RKO (cell line): Measurements from ENCODE around the gene SIAE.
A peak's percentile ranks its signal among the peaks of the same experiment; 100 is the strongest.
"Not testable (repeated sequence)": the region's sequence is repeated elsewhere in the genome, so short reads cannot be mapped to it uniquely, and the experiment has no call there.

Experiments used
- DNase-seq: peaks from one replicate; pipeline ENCODE4 v3.0.0-alpha.2; 2016; ENCODE audit warnings: low spot score

The SIAE gene

GRCh38 chr11:124622531-124623451 lies 50.7 kb downstream of the SIAE start, which contains the start of gene TBRG1:
TSS of gene TBRG1 (plus strand) at chr11:124622864. CDS start at chr11:124623084, 220 bp downstream.
- peak; percentile 90 for DNase-seq

DNA sequence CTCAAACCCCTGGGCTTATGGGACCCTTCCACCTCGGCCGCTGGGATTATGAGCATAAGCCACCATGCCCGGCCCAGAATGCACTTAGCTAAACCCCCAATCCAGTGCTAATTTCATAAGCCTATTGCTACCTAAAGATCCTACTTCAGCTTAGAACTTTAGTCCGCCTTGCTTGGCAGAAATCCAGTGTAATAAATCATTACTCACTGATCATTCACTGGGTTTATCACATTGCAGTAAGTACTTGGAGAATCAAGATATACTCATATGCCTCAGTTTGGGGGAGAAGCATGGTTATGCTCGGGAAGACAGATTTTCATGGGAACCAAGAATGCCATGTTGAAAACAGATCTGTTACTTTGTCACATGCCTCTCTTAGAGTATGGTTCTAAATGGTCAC lies 54.7 kb downstream of the SIAE start:
- DNase-seq = peak; percentile 13

- DNase-seq = no peak
Measured at GRCh38 chr11:124612567-124613246, 60.8 kb downstream of the SIAE start.

DNA sequence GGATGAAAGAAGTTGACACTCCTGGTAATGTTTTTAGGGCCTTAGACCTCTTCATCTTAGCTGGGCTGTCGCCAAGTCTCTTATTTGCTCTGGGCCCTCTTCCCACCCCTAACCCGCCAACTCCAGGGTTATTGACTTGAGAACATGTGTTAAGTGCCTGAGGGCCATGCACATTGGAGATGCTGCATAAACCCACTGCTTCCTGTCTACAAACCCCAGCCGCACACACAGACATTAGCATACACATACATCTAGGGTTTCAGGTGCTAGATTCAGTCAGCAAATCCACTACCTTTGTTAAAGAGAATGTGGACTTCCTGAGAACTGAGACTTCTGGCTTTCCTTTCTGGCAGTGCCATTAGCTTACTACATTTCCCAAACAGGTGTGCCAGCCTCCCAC lies 61.5 kb downstream of the SIAE start:
- DNase-seq = no peak

DNA sequence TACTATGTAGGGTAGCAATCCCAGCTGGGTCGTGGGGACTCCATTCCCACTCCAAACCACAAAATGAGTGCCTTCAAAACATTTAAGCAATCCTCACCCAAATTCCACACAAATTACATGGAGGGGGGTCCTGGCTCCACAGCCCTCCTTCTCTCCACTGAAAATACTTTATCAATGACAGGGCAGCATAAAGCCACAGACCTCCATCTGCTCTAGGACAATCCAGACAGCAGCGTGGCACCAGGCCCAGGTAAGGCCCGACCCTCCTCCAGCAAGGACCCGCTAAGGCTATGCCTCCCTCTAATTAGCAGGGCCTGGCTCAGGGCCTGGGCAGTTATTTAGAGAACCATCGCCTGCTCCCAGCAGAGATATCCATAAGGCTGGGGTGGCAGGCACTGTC lies 62.5 kb downstream of the SIAE start, which contains the start of gene PANX3:
Gene PANX3, plus strand, starts transcription at position 365 of the 400 bp plus-strand sequence. CDS start 129 bp downstream, outside the sequence.
- no peak for DNase-seq

DNA sequence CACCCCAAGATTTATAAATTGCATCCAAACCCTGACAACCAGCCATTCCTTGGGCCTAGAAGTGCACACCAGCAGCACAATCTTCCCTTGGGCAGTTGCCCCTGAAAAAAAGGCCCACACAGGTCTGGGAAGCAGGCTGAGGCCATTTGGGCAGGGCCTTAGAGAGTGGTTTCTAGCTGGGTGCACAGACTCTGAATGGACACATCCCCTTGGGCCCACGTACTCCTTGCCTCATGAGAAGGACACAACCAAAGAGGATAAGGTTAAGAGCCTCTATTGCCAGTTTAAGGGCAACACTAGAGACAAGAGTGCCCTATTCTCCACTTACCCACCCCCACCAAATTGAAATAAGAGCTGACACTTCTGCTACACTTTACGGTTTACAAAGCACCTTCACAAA lies 63.2 kb downstream of the SIAE start:
- no peak for DNase-seq

DNA sequence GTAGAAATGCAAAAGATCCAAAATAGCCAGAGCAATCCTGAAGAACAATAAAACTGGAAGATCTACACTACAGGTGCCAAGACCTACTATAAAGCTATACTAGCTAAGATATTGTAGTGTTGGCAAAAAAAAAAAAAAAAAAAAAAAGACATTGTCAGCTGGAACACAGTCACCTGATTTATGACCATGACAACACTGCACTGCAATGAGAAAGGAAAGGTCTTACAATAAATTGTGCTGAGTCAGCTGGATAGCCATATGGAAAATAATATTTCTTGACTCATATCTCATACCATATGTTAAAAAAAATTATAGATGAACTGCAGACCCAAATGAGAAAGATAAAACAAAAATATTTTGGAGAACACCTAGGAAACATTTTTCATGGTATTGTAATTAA lies 65.4 kb downstream of the SIAE start:
- peak; percentile 58 for DNase-seq

GRCh38 chr11:124605719-124606118 lies 67.8 kb downstream of the SIAE start:
- no peak for DNase-seq

DNA sequence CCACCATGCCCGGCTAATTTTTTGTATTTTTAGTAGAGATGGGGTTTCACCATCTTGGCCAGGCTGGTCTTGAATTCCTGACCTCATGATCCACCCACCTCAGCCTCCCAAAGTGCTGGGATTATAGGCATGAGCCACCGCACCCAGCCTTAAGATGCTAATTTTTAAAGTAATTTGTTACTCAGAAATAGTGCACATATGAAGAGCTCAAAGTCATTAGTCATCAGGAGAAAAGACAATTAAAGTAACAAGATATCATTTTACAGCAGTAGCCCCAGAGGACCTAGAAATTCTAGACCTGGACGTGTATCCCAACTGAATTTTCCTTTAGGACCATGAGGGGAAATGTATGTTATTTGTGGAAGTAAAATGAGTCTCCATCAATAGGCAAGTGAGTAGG lies 70.8 kb downstream of the SIAE start:
- DNase-seq = not testable (repeated sequence)

DNA sequence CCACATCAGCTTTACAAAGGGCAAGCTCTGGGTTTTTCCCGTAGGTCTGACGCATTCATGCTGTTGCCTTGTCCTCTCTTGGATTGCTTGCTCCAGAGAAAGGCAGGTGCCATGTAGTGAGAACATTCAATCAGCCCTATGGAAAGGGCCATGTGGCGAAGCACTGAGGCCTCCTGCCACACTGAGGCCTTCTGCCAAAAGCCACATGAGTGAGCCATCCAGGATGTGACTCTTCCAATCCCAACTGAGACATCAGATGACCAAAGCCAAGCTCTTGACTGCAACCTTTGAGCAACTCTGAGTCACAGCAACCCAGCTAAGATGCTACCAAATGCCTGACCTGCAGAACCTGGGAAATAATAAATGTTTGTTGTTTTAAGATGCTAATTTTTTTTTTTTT lies 71.3 kb downstream of the SIAE start:
- DNase-seq = peak; percentile 85

GRCh38 chr11:124600621-124601320 lies 72.8 kb downstream of the SIAE start:
- no peak for DNase-seq

DNA sequence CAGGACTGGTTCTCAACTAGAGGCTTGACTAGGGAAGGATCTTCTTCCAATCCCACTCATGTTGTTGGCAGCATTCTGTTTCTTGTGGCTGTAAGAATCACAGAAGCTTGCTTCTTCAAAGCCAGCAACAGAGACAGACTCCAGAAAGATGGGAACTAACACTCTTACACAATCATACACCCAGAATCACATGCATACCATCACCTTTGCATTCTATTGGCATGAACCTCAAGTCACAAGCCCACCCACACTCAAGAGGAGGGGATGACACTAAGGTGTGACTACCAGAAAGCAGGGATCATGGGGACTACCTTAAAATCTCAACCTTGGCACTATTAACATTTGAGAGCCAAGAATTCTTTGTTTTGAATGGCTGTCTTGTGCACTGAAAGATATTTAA lies 75.9 kb downstream of the SIAE start:
- DNase-seq = no peak

- DNase-seq = no peak
Measured at GRCh38 chr11:124595302-124595701, 78.2 kb downstream of the SIAE start.

GRCh38 chr11:124592627-124593026 lies 80.9 kb downstream of the SIAE start:
- no peak for DNase-seq

- no peak for DNase-seq
Measured at GRCh38 chr11:124591430-124591829, 82.1 kb downstream of the SIAE start.

GRCh38 chr11:124586238-124586860 lies 87.2 kb downstream of the SIAE start:
- DNase-seq = peak; percentile 65

- no peak for DNase-seq
Measured at GRCh38 chr11:124584681-124585372, 88.7 kb downstream of the SIAE start.

- no peak for DNase-seq
Measured at GRCh38 chr11:124583781-124584180, 89.8 kb downstream of the SIAE start.
